ENCODE results near the gene VTI1A.

The VTI1A gene

DNA sequence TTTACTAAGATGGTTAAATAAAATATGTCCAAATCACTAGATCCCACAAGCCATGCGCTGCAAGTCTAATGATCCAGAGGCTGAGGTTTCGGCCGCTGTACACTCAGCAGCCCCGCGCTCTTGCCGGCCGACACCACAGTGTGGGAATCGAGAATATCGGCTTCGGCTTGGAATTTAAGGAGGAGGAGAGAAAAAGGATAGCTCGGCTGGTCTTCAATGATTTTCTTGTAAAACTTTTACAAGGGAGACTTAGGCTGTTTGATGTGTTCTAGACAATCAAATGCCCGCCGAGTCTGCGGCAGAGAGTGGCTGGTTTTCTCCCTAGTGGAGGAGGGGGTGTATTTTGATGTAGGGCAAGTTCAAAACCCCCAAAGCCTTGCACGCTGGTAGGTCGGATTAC, 384.8 kb downstream of the VTI1A start:
- no peak overlapping the region for H3K4me3 ChIP-seq (ENCODE audit: low read depth, low read length)
- no peak for DNase-seq (ENCODE audit: low read depth)
- TF ChIP-seq MYC (IDR thresholded peaks at IDR 0.05; ENCODE audit: low read depth, low read length) (no peak), CTCF (IDR thresholded peaks at IDR 0.05; ENCODE audit: low read depth, low read length) (no peak), MAX (IDR thresholded peaks at IDR 0.05; ENCODE audit: low read depth, low read length) (no peak), POLR2A (IDR thresholded peaks at IDR 0.05; ENCODE audit: extremely low read depth, insufficient read length) (no peak)

DNA sequence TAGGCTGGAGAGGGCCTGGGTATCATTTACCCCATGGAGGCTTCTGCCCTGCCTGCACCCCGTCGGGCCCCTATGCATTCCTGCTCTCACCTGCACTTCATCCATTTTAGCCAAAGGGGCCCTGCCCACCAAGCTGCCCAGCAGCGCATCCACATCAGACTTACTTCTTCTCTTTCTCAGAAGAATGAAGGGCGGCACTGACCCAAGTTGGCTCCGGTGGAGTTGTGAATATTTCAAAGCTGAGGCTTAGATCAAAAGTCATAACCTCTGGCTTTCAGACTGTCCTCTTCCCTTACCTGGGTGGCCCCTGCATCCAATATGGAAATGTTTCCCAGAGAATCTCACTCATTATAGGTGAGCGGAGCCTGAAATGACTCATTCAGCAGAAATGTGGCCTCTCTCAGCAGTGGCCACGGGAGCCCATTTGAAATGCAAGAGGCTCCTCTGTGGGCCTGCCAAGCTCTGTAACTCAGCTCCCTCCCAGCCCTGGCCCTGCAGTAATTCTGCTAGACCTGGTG, 385.4 kb downstream of the VTI1A start:
- TF ChIP-seq POLR2A (IDR thresholded peaks at IDR 0.05; ENCODE audit: extremely low read depth, insufficient read length) (no peak), MAX (IDR thresholded peaks at IDR 0.05; ENCODE audit: low read depth, low read length) (no peak), CTCF (IDR thresholded peaks at IDR 0.05; ENCODE audit: low read depth, low read length) (no peak)
- no peak overlapping the region for H3K4me3 ChIP-seq (ENCODE audit: low read depth, low read length)
- no peak for DNase-seq (ENCODE audit: low read depth)

- TF ChIP-seq MAX (IDR thresholded peaks at IDR 0.05; ENCODE audit: low read depth, low read length), result no peak
- TF ChIP-seq POLR2A (IDR thresholded peaks at IDR 0.05; ENCODE audit: extremely low read depth, insufficient read length), result no peak
- DNase-seq (ENCODE audit: low read depth), result no peak
These were observed 385.9 kb downstream of the VTI1A start for GRCh38 chr10:112832959-112833358.

DNA sequence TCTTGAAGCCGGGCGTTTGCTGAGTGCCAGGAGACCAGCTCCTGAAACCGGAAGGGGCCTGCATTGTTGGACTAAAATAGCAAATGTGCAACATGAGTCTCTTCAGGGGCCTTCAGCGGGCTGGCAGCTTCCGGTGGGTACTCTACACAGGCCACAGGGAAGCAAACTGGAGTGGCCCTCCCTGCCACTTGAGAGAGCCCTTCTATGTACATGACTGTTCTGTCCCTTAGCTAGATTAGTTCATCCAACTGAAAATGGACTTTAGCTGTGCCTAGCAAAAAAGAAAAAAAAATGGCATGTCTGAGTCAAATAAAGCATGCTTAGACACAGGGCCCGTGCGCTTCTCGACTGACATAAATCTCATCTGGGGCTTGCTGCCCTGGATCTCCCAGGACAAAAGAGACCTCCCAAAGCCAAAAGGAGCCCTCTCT, 387.8 kb downstream of the VTI1A start:
- DNase-seq (ENCODE audit: low read depth), result no peak
- no peak for TF ChIP-seq MAX (IDR thresholded peaks at IDR 0.05; ENCODE audit: low read depth, low read length)
- TF ChIP-seq MYC (IDR thresholded peaks at IDR 0.05; ENCODE audit: low read depth, low read length), result no peak
- TF ChIP-seq POLR2A (IDR thresholded peaks at IDR 0.05; ENCODE audit: extremely low read depth, insufficient read length), result no peak
- TF ChIP-seq CTCF (IDR thresholded peaks at IDR 0.05; ENCODE audit: low read depth, low read length), result no peak
- H3K4me3 ChIP-seq (ENCODE audit: low read depth, low read length), result no peak overlapping the region

More at GRCh38 chr10:112832959-112833358, 385.9 kb downstream of the VTI1A start:
- no peak overlapping the region for H3K4me3 ChIP-seq (ENCODE audit: low read depth, low read length)

GRCh38 chr10:112835217-112835715, 388.3 kb downstream of the VTI1A start:
- no peak overlapping the region for H3K4me3 ChIP-seq (ENCODE audit: low read depth, low read length)
- no peak for DNase-seq (ENCODE audit: low read depth)
- TF ChIP-seq POLR2A (IDR thresholded peaks at IDR 0.05; ENCODE audit: extremely low read depth, insufficient read length) (no peak), CTCF (IDR thresholded peaks at IDR 0.05; ENCODE audit: low read depth, low read length) (no peak), MAX (IDR thresholded peaks at IDR 0.05; ENCODE audit: low read depth, low read length) (no peak), MYC (IDR thresholded peaks at IDR 0.05; ENCODE audit: low read depth, low read length) (no peak)

- no peak for DNase-seq (ENCODE audit: low read depth)
- TF ChIP-seq MAX (IDR thresholded peaks at IDR 0.05; ENCODE audit: low read depth, low read length), result no peak
- TF ChIP-seq MYC (IDR thresholded peaks at IDR 0.05; ENCODE audit: low read depth, low read length), result no peak
- no peak for TF ChIP-seq POLR2A (IDR thresholded peaks at IDR 0.05; ENCODE audit: extremely low read depth, insufficient read length)
- TF ChIP-seq CTCF (IDR thresholded peaks at IDR 0.05; ENCODE audit: low read depth, low read length), result no peak
- H3K4me3 ChIP-seq (ENCODE audit: low read depth, low read length), result no peak overlapping the region
These were observed 389.0 kb downstream of the VTI1A start for GRCh38 chr10:112835944-112836451.

All from NB4 (cell line).